ENCODE measurements around the gene SYNDIG1. TPM values are rescaled to one million over a fixed set of nuclear protein-coding genes. Genes with fewer than 3 reads are reported as not detected.
A peak's percentile ranks its signal among the peaks of the same experiment; 100 is the strongest.

The SYNDIG1 gene
- total and polyA plus RNA-seq, 2 experiments from 2014 or later, result 1.7 to 2.4 TPM

- H3K27ac ChIP-seq, result no peak overlapping the region
- no peaks in the 10 kb centered on the region for H3K9me3 ChIP-seq (ENCODE audit: low read depth)
- H3K27me3 ChIP-seq, result no peaks in the 10 kb centered on the region
- TF ChIP-seq CTCF (IDR thresholded peaks at IDR 0.05; ENCODE audit: low read depth, low read length), result no peak
- no peak for DNase-seq (ENCODE audit: low read depth in 1 of 2, low spot score in 1 of 2)
- H3K4me1 ChIP-seq (ENCODE audit: low read depth), result no peaks in the 10 kb centered on the region
- H3K36me3 ChIP-seq, result no peaks in the 10 kb centered on the region
- H3K4me3 ChIP-seq, result no peak overlapping the region
Observed at GRCh38 chr20:24603454-24603853, 134.0 kb downstream of the SYNDIG1 start.

- Histone ChIP-seq H3K4me3 (no peak overlapping the region), H3K4me1 (ENCODE audit: low read depth) (no peaks in the 10 kb centered on the region), H3K27ac (no peak overlapping the region), H3K9me3 (ENCODE audit: low read depth) (no peaks in the 10 kb centered on the region), H3K36me3 (no peaks in the 10 kb centered on the region), H3K27me3 (no peaks in the 10 kb centered on the region)
- no peak for TF ChIP-seq CTCF (IDR thresholded peaks at IDR 0.05; ENCODE audit: low read depth, low read length)
- no peak for DNase-seq (ENCODE audit: low read depth in 1 of 2, low spot score in 1 of 2)
Observed at GRCh38 chr20:24604966-24605665, 135.7 kb downstream of the SYNDIG1 start.

- TF ChIP-seq CTCF (IDR thresholded peaks at IDR 0.05; ENCODE audit: low read depth, low read length), result no peak
- no peaks in the 10 kb centered on the region for H3K36me3 ChIP-seq
- H3K27ac ChIP-seq, result no peak overlapping the region
- no peaks in the 10 kb centered on the region for H3K27me3 ChIP-seq
- no peak for DNase-seq (ENCODE audit: low read depth in 1 of 2, low spot score in 1 of 2)
- H3K4me1 ChIP-seq (ENCODE audit: low read depth), result no peaks in the 10 kb centered on the region
- H3K4me3 ChIP-seq, result no peak overlapping the region
- H3K9me3 ChIP-seq (ENCODE audit: low read depth), result no peaks in the 10 kb centered on the region
Observed at GRCh38 chr20:24605937-24606455, 136.6 kb downstream of the SYNDIG1 start.

GRCh38 chr20:24607402-24607801 is 138.0 kb downstream of the SYNDIG1 start:
- Histone ChIP-seq H3K4me3 (no peak overlapping the region), H3K9me3 (ENCODE audit: low read depth) (no peaks in the 10 kb centered on the region), H3K36me3 (no peaks in the 10 kb centered on the region), H3K4me1 (ENCODE audit: low read depth) (no peaks in the 10 kb centered on the region), H3K27ac (no peak overlapping the region), H3K27me3 (no peaks in the 10 kb centered on the region)
- TF ChIP-seq CTCF (IDR thresholded peaks at IDR 0.05; ENCODE audit: low read depth, low read length), result no peak
- no peak for DNase-seq (ENCODE audit: low read depth in 1 of 2, low spot score in 1 of 2)

- no peak overlapping the region for H3K27ac ChIP-seq
- no peak overlapping the region for H3K4me3 ChIP-seq
- DNase-seq (ENCODE audit: low read depth in 1 of 2, low spot score in 1 of 2), result peak in 1 of 2 donors; percentile 44
- H3K4me1 ChIP-seq (ENCODE audit: low read depth), result no peaks in the 10 kb centered on the region
- no peaks in the 10 kb centered on the region for H3K9me3 ChIP-seq (ENCODE audit: low read depth)
- no peaks in the 10 kb centered on the region for H3K36me3 ChIP-seq
- no peaks in the 10 kb centered on the region for H3K27me3 ChIP-seq
- no peak for TF ChIP-seq CTCF (IDR thresholded peaks at IDR 0.05; ENCODE audit: low read depth, low read length)
Observed at GRCh38 chr20:24608926-24609667, 139.7 kb downstream of the SYNDIG1 start.

Data from cardiac muscle cell (in vitro differentiated cells and primary cell).